ENCODE data around the gene CRIP3. TPM values are rescaled to one million over a fixed set of nuclear protein-coding genes. Genes with fewer than 3 reads are reported as not detected.

CRIP3 gene
- total RNA-seq, 1 donor, result 0.84 TPM

DNA sequence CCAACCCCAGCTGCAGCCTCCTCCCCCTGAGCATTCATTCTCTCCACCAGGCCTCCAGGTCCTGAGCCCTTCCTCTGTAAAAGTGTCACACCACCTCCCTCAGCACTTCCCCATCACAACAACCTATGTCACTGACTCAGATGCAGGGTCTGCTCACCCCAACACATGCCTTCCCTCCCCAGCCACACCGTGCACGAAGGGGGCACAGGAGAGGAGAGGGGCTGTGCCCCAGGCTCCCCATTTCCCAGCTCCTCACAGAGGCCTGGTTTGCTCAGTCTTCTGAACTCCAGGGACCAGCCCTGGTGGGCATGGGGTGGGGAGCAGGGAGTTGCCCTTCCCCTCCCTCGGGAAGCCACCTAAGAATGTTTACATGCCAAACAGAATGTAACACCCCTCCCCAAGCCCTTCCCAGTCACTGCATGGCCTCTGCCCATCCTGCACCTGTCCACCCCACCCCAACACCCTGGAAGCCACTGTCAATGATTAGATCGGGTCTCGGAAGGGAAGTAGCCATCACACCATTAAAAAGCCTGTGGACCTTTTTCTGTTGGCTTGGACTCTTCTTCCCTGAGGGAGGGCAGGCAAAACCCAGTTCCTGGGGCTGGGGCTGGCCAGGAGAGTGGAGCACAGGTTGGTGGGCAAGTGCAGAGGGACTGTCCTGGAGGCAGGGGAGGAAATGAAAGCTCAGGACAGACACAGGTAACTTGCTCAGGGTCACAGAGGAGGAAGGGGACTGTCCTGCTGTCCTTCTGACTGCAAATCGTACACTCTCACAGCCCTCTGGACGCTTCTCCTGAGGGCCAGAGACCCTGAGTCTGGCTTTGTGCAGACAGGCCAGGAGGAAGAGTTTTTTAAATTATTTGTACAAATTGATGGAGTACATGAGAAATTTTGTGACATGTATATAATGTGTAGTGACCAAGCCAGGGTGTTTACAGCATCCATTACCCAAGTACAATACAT is 20.6 kb downstream of the CRIP3 start:
- H3K4me3 ChIP-seq (ENCODE audit: low read length), result no peak overlapping the region
- H3K4me1 ChIP-seq (ENCODE audit: insufficient read depth, low read length), result no peaks in the 10 kb centered on the region
- H3K9me3 ChIP-seq (ENCODE audit: low read depth, low read length), result no peaks in the 10 kb centered on the region
- H3K27me3 ChIP-seq (ENCODE audit: insufficient read depth, low read length), result peaks cover 5% of the 10 kb centered on the region

- Histone ChIP-seq H3K27me3 (ENCODE audit: insufficient read depth, low read length) (peaks cover 5% of the 10 kb centered on the region), H3K4me1 (ENCODE audit: insufficient read depth, low read length) (no peaks in the 10 kb centered on the region), H3K9me3 (ENCODE audit: low read depth, low read length) (no peaks in the 10 kb centered on the region), H3K4me3 (ENCODE audit: low read length) (no peak overlapping the region)
Observed at GRCh38 chr6:43286980-43287716, 21.5 kb downstream of the CRIP3 start.

DNA sequence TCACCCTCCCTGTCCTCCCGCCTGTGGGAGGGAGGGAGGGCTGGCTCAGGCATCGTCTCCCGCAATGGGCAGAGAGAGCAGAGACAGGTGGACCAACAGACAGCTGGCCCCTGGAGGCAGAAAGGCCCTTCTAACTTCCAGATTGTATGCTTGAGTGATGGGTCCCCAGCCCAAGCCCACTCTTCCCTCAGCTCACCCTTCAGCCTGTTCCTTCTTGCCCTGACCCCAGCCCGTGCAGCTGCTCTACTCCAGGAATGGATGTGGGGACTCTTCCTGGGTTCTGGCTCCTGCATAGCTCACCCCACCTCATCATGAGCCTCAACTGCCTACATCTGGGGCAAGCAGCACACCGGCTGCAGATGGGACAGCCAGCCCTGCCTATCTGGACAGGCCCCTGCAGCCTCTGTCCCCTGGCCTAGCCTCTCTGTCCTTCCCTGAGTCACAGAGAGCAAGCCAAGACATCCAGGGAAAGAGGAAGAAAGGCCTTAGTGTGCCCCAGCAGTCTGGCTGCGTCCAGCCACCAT is 22.1 kb downstream of the CRIP3 start:
- H3K9me3 ChIP-seq (ENCODE audit: low read depth, low read length), result no peaks in the 10 kb centered on the region
- peaks cover 5% of the 10 kb centered on the region for H3K27me3 ChIP-seq (ENCODE audit: insufficient read depth, low read length)
- H3K4me1 ChIP-seq (ENCODE audit: insufficient read depth, low read length), result no peaks in the 10 kb centered on the region
- no peak overlapping the region for H3K4me3 ChIP-seq (ENCODE audit: low read length)

- Histone ChIP-seq H3K27me3 (ENCODE audit: insufficient read depth, low read length) (peaks cover 5% of the 10 kb centered on the region), H3K4me3 (ENCODE audit: low read length) (no peak overlapping the region), H3K4me1 (ENCODE audit: insufficient read depth, low read length) (no peaks in the 10 kb centered on the region), H3K9me3 (ENCODE audit: low read depth, low read length) (no peaks in the 10 kb centered on the region)
Observed at GRCh38 chr6:43285832-43286231, 22.8 kb downstream of the CRIP3 start.

DNA sequence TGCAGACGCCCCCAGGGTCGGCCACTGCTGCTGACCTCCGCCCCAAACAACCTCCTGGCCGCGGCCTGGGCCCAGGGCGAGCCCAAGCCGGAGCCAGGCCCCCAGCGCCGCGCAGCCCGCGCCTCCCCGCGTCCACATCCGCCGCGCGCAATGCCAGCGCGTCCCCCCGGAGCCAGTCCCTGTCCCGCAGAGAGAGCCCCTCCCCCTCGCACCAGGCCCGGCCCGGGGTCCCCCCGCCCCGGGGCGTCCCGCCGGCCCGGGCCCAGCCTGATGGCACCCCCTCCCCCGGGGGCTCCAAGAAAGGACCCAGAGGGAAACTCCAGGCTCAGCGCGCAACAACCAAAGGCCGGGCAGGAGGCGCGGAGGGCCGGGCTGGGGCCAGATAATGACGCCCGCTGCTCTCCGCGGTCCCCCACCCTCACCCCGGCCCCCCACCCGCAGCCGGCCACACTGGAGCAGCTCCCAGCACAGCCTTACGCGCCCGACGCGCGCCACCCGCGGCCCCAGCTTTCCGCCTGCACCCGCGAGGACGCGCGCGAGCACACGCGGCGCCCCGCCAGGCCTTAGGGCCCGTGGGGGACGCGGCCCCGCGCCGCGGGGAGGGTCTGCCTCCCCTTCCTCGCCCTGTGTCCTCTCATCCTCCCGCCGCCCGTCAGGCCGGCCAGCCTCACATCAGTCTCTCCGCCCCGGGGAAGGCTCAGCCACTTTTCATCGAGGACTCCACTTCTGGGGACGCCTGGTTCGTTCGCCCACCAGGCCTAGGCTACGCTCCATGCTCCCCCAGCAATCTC is 23.4 kb downstream of the CRIP3 start:
- Histone ChIP-seq H3K4me3 (ENCODE audit: low read length) (no peak overlapping the region), H3K4me1 (ENCODE audit: insufficient read depth, low read length) (no peaks in the 10 kb centered on the region), H3K9me3 (ENCODE audit: low read depth, low read length) (no peaks in the 10 kb centered on the region), H3K27me3 (ENCODE audit: insufficient read depth, low read length) (peaks cover 5% of the 10 kb centered on the region)

GRCh38 chr6:43283905-43284304 is 24.7 kb downstream of the CRIP3 start:
- H3K27me3 ChIP-seq (ENCODE audit: insufficient read depth, low read length), result peaks cover 5% of the 10 kb centered on the region
- H3K4me3 ChIP-seq (ENCODE audit: low read length), result no peak overlapping the region
- no peaks in the 10 kb centered on the region for H3K4me1 ChIP-seq (ENCODE audit: insufficient read depth, low read length)
- H3K9me3 ChIP-seq (ENCODE audit: low read depth, low read length), result no peaks in the 10 kb centered on the region

- Histone ChIP-seq H3K9me3 (ENCODE audit: low read depth, low read length) (no peaks in the 10 kb centered on the region), H3K4me1 (ENCODE audit: insufficient read depth, low read length) (no peaks in the 10 kb centered on the region), H3K27me3 (ENCODE audit: insufficient read depth, low read length) (peaks cover 5% of the 10 kb centered on the region), H3K4me3 (ENCODE audit: low read length) (no peak overlapping the region)
Observed at GRCh38 chr6:43283514-43283901, 25.1 kb downstream of the CRIP3 start.

DNA sequence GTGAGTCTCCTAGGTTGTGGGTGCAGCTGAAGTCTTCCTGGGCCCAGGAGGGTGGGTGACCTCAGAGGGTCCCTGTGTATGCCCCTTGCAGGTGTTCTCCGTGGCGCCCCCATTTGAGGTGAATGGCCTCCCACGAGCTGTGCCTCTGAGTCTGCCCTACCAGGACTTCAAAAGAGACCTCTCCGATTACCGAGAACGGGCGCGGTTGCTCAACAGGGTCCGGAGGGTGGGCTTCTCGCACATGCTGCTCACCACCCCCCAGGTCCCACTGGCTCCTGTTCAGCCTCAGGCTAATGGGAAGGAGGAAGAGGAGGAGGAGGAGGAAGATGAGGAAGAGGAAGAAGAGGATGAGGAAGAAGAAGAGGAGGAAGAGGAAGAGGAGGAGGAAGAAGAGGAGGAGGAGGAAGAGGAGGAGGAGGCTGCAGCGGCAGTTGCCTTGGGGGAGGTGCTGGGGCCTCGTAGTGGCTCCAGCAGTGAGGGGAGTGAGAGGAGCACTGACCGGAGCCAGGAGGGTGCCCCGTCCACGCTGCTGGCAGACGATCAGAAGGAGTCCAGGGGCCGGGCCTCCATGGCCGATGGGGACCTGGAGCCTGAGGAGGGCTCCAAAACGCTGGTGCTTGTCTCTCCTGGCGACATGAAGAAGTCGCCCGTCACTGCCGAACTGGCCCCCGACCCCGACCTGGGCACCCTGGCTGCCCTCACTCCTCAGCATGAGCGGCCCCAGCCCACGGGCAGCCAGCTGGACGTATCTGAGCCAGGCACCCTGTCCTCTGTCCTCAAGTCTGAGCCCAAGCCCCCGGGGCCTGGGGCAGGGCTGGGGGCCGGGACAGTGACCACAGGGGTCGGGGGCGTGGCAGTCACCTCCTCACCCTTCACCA is 25.8 kb downstream of the CRIP3 start:
- H3K4me1 ChIP-seq (ENCODE audit: insufficient read depth, low read length), result no peaks in the 10 kb centered on the region
- peaks cover 5% of the 10 kb centered on the region for H3K27me3 ChIP-seq (ENCODE audit: insufficient read depth, low read length)
- H3K4me3 ChIP-seq (ENCODE audit: low read length), result no peak overlapping the region
- no peaks in the 10 kb centered on the region for H3K9me3 ChIP-seq (ENCODE audit: low read depth, low read length)

GRCh38 chr6:43282060-43282459 is 26.6 kb downstream of the CRIP3 start:
- no peaks in the 10 kb centered on the region for H3K9me3 ChIP-seq (ENCODE audit: low read depth, low read length)
- H3K4me3 ChIP-seq (ENCODE audit: low read length), result no peak overlapping the region
- peaks cover 7% of the 10 kb centered on the region for H3K27me3 ChIP-seq (ENCODE audit: insufficient read depth, low read length)
- H3K4me1 ChIP-seq (ENCODE audit: insufficient read depth, low read length), result no peaks in the 10 kb centered on the region

DNA sequence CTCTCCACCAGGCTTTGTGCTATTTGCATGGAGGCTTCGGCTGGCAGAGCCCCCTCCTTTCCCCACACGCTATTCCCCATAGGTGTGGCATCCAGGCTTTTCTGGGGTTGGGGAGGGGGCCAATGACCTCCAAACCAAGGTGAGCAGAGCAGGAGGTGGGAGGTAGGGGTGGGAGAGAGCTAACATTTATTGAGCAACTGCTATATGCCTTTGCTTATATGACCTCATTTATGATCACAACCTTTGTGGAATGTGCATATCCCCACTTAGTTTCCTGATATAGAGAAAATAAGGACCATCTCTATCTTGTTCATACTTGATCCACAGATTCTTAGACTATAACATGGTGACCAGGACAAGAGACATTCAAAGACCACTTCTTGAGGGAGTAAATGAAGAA is 28.4 kb downstream of the CRIP3 start:
- no peaks in the 10 kb centered on the region for H3K9me3 ChIP-seq (ENCODE audit: low read depth, low read length)
- no peak overlapping the region for H3K4me3 ChIP-seq (ENCODE audit: low read length)
- H3K4me1 ChIP-seq (ENCODE audit: insufficient read depth, low read length), result peaks cover 14% of the 10 kb centered on the region
- peaks cover 16% of the 10 kb centered on the region for H3K27me3 ChIP-seq (ENCODE audit: insufficient read depth, low read length)

DNA sequence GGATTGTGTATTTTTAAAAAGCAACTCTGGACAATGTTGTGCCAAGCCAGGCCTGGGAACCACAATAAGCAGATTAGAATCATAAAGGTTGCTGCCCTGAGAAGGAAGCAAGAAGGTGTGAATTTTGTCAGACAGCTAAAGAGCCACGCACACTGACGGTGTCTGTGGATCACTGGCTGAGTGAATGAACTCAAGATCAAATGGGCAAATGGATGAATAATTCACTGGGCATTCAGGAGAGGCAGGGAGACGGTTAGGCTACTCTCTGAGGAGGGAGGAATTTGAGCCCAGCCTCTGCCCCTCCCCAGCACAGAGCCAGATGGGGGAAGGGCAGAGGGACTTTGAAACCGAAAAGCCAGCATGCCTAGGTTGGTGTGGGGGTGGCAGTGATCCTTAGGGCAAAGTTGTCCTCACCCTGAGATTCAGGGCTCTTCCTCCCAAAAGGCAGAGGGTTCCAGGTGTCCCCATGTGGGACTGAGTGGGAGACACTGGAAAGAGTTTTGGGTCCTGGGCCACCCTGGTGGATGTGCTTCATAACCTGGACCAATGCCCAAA is 30.0 kb downstream of the CRIP3 start:
- H3K27me3 ChIP-seq (ENCODE audit: insufficient read depth, low read length), result peaks cover 30% of the 10 kb centered on the region

DNA sequence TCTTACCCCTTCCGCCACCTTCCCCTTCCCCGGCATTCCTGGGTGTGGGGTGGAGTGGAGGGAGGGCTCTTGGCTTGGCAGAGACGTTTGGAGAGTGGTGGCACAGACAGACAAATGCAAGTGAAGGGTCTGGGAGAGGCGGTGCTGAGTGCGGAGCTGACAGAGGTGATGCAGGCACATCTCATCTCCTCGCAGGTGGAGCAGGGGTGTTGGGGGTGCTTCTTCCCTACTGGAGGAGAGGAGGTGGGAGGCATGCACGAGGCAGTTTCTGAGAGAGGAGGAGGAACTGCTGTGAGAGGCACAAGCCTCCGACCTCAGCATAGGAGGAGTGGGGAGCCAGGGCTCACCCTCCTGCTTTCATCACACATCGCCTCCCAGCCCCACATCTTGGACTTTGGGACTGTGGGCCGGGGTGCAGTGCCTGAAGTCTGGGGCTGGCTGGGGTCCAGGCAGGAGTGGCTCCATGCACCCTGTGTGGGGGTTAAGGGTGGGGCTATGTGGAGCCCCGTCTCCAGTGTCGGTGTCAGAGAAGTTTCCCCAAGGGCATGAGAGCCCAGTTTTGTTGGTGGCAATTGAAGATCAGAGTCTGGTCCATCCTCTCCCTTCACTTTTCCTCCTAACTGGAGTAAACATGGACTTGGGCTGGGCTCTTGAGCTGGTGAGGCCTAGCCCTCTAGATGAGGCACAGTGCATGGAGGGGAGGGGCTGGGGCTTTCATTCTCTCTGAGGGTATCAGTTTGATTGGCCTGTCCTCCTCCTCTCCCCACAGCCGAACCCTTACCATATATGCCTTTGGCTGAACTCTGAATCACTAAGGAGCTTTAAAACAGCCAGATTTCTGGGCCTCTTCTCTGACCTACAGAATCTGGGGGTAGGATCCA is 30.7 kb downstream of the CRIP3 start:
- peaks cover 35% of the 10 kb centered on the region for H3K27me3 ChIP-seq (ENCODE audit: insufficient read depth, low read length)
- no peak overlapping the region for H3K4me3 ChIP-seq (ENCODE audit: low read length)
- peaks cover 14% of the 10 kb centered on the region for H3K4me1 ChIP-seq (ENCODE audit: insufficient read depth, low read length)
- H3K9me3 ChIP-seq (ENCODE audit: low read depth, low read length), result no peaks in the 10 kb centered on the region

More for the DNA sequence above, 30.0 kb downstream of the CRIP3 start:
- Histone ChIP-seq H3K4me1 (ENCODE audit: insufficient read depth, low read length) (peaks cover 14% of the 10 kb centered on the region), H3K4me3 (ENCODE audit: low read length) (no peak overlapping the region), H3K9me3 (ENCODE audit: low read depth, low read length) (no peaks in the 10 kb centered on the region)

- no peaks in the 10 kb centered on the region for H3K9me3 ChIP-seq (ENCODE audit: low read depth, low read length)
Observed at GRCh38 chr6:43277306-43277642, 31.4 kb downstream of the CRIP3 start.

More at GRCh38 chr6:43277306-43277642, 31.4 kb downstream of the CRIP3 start:
- H3K4me1 ChIP-seq (ENCODE audit: insufficient read depth, low read length), result peaks cover 14% of the 10 kb centered on the region
- H3K27me3 ChIP-seq (ENCODE audit: insufficient read depth, low read length), result peaks cover 35% of the 10 kb centered on the region
- no peak overlapping the region for H3K4me3 ChIP-seq (ENCODE audit: low read length)

Data from mononuclear cell (primary cell).